HG03097 (cell line): ENCODE data around the gene ACAD9.
"Not testable (repeated sequence)": the region's sequence is repeated elsewhere in the genome, so short reads cannot be mapped to it uniquely, and the experiment has no call there.

Source experiments
- ATAC-seq: cut with Tn5 transposase; IDR thresholded peaks from one replicate; pipeline ENCODE4 v1.9.1; 2021; ENCODE audit not compliant: unreplicated experiment, low FRiP score

Gene ACAD9

GRCh38 chr3:128879125-128879969, at the start of gene ACAD9:
Gene ACAD9 (plus strand): TSS chr3:128879620. CDS start chr3:128879692, 72 bp downstream.
- peak; percentile 88 for ATAC-seq

- ATAC-seq, result not testable (repeated sequence)
These were observed 49.3 kb upstream of the ACAD9 start for GRCh38 chr3:128829925-128830625.

- ATAC-seq, result not testable (repeated sequence)
These were observed 48.7 kb upstream of the ACAD9 start for GRCh38 chr3:128830762-128831161.

- not testable (repeated sequence) for ATAC-seq
These were observed 46.4 kb upstream of the ACAD9 start for GRCh38 chr3:128832979-128833378.

- no peak for ATAC-seq
These were observed 44.3 kb upstream of the ACAD9 start for GRCh38 chr3:128835096-128835495.

- ATAC-seq, result no peak
These were observed 37.2 kb upstream of the ACAD9 start for GRCh38 chr3:128841926-128842920.

GRCh38 chr3:128844502-128844901, 34.9 kb upstream of the ACAD9 start:
- ATAC-seq, result no peak

- no peak for ATAC-seq
These were observed 34.2 kb upstream of the ACAD9 start for GRCh38 chr3:128845119-128845777.

GRCh38 chr3:128845778-128846485, 33.5 kb upstream of the ACAD9 start:
- peak; percentile 61 for ATAC-seq

GRCh38 chr3:128846486-128846891, 32.9 kb upstream of the ACAD9 start:
- no peak for ATAC-seq

- no peak for ATAC-seq
These were observed 31.6 kb upstream of the ACAD9 start for GRCh38 chr3:128847666-128848370.

- no peak for ATAC-seq
These were observed 30.5 kb upstream of the ACAD9 start for GRCh38 chr3:128848936-128849335.

GRCh38 chr3:128849911-128850455, 29.4 kb upstream of the ACAD9 start:
- ATAC-seq, result no peak

GRCh38 chr3:128850544-128850943, 28.9 kb upstream of the ACAD9 start:
- ATAC-seq, result no peak

GRCh38 chr3:128851601-128852000, 27.8 kb upstream of the ACAD9 start:
- ATAC-seq, result no peak

GRCh38 chr3:128853826-128854225, 25.6 kb upstream of the ACAD9 start:
- no peak for ATAC-seq

- no peak for ATAC-seq
These were observed 24.9 kb upstream of the ACAD9 start for GRCh38 chr3:128854475-128854874.

- no peak for ATAC-seq
These were observed 23.9 kb upstream of the ACAD9 start for GRCh38 chr3:128855569-128855968.

GRCh38 chr3:128858167-128858566, 21.3 kb upstream of the ACAD9 start:
- ATAC-seq, result no peak
